Measurements from ENCODE around the gene HEPACAM.

The HEPACAM gene

GRCh38 chr11:124898711-124899110, 37.1 kb downstream of the HEPACAM start:
- no peak for DNase-seq

GRCh38 chr11:124898263-124898680, 37.6 kb downstream of the HEPACAM start:
- DNase-seq: no peak

- no peak for DNase-seq
Measured at GRCh38 chr11:124897674-124898262, 38.1 kb downstream of the HEPACAM start, which contains the start of gene ROBO4. ROBO4 (minus strand) TSS chr11:124897865; CDS start chr11:124897795, 70 bp downstream.

GRCh38 chr11:124896821-124897391, 38.9 kb downstream of the HEPACAM start:
- DNase-seq: no peak

GRCh38 chr11:124896071-124896750, 39.6 kb downstream of the HEPACAM start:
- DNase-seq: no peak

GRCh38 chr11:124895471-124895971, 40.3 kb downstream of the HEPACAM start:
- DNase-seq: no peak

- DNase-seq: no peak
Measured at GRCh38 chr11:124894606-124895430, 41.0 kb downstream of the HEPACAM start.

GRCh38 chr11:124893781-124894401, 42.0 kb downstream of the HEPACAM start:
- no peak for DNase-seq

- DNase-seq: no peak
Measured at GRCh38 chr11:124892750-124893454, 42.9 kb downstream of the HEPACAM start.

- DNase-seq: no peak
Measured at GRCh38 chr11:124892146-124892545, 43.7 kb downstream of the HEPACAM start.

- no peak for DNase-seq
Measured at GRCh38 chr11:124891373-124891861, 44.4 kb downstream of the HEPACAM start.

GRCh38 chr11:124890683-124891372, 45.0 kb downstream of the HEPACAM start:
- no peak for DNase-seq

- no peak for DNase-seq
Measured at GRCh38 chr11:124890151-124890550, 45.7 kb downstream of the HEPACAM start.

GRCh38 chr11:124889191-124890091, 46.4 kb downstream of the HEPACAM start:
- DNase-seq: no peak

GRCh38 chr11:124887667-124888013, 48.2 kb downstream of the HEPACAM start:
- DNase-seq: no peak

- DNase-seq: no peak
Measured at GRCh38 chr11:124886978-124887666, 48.7 kb downstream of the HEPACAM start.

GRCh38 chr11:124886476-124886875, 49.4 kb downstream of the HEPACAM start:
- no peak for DNase-seq

GRCh38 chr11:124884869-124885479, 50.9 kb downstream of the HEPACAM start:
- DNase-seq: no peak

- DNase-seq: no peak
Measured at GRCh38 chr11:124884340-124884739, 51.5 kb downstream of the HEPACAM start.
